MV-4-11 (cell line): ENCODE data around the gene KBTBD3.
"Not testable (repeated sequence)": the region's sequence is repeated elsewhere in the genome, so short reads cannot be mapped to it uniquely, and the experiment has no call there.

Experiments used
- DNase-seq: peaks from one replicate; lab custom pipeline; 2025; lab: John Stamatoyannopoulos, UW

Gene KBTBD3

DNA sequence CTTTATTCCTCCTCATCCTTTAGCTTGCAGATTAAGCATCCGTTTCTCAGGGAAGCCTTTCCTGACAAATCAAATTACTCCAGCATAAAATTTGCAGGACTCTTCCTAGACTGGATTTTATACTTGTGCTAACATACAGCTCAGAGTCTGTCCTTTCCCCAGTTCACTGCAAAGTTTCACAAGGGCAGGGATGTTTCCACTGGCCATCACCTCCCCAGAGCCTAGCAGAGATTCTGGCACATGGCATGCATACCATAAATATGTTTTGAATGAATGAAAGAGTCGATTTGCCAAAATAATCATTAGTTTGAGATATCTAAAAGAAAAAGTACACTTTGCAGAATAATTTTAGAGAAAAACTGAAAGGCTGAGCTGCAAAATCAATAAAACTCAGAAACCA, 65.7 kb downstream of the KBTBD3 start:
- DNase-seq = no peak

DNA sequence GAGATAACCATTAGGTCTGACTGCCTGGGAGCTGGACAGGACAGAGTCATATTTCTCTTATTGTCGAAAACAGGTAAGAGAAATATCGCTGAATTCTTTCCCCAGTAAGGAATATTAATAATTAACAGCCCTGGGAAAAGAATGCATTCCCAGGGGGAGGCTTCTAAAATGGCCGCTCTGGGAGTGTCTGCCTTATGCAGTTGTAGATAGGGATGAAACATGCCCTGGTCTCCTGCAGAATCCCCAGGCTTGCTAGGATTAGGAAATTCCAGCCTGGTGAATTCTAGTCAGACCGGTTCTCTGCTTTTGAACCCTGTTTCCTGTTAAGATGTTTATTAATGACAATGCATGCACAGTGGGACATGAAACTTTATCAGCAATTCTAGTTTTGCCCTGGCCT, 74.1 kb downstream of the KBTBD3 start:
- DNase-seq = not testable (repeated sequence)

DNA sequence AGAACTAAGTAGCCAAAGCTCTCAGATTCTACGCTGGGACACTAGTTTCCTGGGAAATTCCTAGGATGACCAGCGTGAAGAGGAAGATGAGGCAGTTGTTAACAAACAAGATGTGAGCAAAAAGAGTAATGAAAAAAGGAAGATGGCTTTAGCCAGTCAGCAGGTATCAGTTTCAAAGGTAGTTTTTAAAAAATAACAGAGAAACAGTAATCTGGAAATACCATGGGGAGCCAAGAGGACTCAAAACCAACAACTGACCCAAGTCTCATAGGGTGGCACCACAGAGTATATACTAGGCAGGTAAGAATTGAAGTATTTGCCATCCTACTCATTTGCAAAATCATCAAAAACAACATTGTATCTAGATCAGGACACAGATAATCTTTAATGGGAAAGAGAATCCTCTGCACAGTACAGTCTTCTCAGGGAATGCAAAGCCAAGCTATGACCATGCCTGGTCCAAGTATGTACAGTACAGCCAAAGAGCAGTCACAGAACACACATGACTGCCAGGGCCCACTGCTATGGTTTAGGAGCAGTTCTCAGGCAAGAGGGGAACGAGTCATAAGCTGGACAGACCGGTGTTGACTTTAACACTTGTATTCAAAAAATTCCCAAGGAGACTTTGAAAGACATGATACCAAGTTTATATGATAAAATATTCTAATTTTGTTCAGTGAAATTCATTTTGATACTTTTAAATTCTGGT, 75.7 kb downstream of the KBTBD3 start:
- no peak for DNase-seq
